Measurements from ENCODE around the gene PARP16.
"Not testable (repeated sequence)": the region's sequence is repeated elsewhere in the genome, so short reads cannot be mapped to it uniquely, and the experiment has no call there.

The PARP16 gene

GRCh38 chr15:65275728-65276126 lies 11.0 kb downstream of the PARP16 start:
- no peak for DNase-seq (ENCODE audit: low read depth)

GRCh38 chr15:65275104-65275727 lies 11.5 kb downstream of the PARP16 start:
- DNase-seq (ENCODE audit: low read depth) = no peak

- DNase-seq (ENCODE audit: low read depth) = not testable (repeated sequence)
These were observed 15.7 kb downstream of the PARP16 start for GRCh38 chr15:65270811-65271545.

DNA sequence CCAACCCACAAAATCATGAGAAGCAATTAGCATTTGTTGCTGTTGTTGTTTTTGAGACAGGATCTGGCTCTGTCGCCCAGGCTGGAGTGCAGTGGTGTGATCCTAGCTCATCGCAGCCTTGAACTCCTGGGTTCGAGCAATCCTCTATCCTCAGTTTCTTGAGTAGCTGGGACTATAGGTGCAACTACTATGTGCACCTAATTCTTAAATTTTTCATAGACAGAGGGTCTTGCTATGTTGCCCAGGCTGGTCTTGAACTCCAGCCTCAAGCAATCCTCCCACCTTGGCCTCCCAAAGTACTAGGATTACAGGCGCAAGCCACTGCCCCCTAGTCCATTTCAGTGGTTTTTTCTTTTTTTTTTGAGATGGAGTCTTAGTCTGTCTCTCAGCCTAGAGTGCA lies 18.3 kb downstream of the PARP16 start:
- DNase-seq (ENCODE audit: low read depth) = no peak

DNA sequence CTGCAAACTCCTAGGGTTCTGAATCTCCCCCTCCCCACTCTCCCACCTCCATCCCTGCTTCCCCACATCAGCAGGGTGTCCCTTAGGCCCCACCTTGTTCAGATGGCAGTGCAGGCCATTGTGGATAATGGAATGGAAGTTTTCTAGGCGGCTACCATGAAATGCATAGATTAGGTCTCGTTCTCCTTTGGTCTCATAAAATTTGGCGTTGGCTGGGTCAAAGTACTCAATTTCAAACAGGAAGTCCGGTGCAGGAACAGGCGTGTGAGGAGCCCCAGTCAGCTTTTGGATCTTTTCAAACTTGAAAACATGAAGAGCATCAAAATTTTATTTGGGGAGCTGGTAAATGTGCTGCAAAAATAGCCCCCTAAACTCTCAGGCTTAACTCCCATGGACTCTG lies 20.2 kb downstream of the PARP16 start:
- no peak for DNase-seq (ENCODE audit: low read depth)

DNA sequence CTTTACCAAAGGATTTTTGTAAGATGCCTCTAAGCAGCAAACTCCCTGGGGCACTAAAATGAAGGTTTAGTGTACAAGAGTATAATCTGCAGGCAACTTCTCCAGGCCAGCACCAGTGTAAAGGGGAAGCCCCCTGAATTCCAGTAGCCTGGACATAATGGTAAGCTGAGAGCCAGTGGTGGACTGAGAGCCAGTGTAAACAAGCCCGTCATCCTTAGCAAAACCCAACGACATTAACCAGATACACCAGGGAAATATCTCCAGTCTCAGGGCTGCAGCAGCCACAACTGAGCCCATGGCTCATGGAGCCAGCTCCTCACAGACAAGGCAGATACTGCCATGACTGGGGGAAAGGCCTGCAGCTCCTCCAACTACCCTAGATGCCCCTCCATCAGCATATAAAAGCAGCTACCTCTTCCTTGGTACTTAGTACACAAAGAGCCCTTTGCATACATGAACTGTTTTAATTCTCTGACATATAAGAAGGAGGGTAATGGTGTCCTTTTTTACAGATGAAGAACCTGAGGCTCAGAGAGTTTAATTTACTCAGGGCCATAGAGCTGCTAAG lies 21.7 kb downstream of the PARP16 start:
- no peak for DNase-seq (ENCODE audit: low read depth)

GRCh38 chr15:65263313-65263712 lies 23.4 kb downstream of the PARP16 start:
- DNase-seq (ENCODE audit: low read depth) = no peak

DNA sequence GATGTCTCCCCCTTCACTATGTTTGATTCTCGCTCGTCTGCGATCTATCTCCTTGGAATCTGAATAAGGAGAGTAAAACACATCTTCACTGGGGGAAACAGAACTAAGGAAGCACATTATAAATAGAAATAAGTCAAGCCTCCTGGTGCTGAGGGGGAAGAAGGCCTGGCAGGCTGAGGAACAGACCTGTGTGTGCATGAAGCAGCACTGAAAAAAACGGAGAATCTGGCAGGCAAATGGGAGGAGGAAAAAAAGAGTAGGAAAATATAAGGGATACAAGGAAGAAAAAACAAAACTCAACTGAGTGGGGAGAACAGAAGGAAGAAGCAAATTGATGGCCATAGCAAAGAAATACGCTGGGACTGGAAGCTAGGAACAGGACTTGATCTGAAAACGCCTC lies 25.7 kb downstream of the PARP16 start:
- DNase-seq (ENCODE audit: low read depth) = no peak

DNA sequence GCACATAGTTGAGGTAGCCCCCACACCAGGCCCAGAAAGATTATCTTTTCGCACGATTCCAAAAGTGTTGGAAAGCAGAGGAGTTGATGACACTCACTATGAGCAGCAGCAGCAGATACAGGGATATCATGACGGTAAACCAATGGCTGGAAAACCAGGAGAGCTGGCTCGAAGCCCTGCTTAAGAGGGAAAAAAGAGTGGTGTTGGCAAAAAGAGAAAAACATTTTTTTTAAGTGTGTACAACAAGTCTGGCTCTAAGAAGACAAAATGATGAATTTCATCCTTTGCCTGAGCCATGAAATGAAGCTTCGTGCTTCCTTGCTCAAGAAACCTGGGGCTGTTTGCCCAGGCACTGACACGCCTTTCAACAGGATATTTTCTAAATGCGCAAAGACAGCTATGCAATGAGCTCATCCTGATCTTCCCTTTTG lies 27.3 kb downstream of the PARP16 start:
- no peak for DNase-seq (ENCODE audit: low read depth)

DNA sequence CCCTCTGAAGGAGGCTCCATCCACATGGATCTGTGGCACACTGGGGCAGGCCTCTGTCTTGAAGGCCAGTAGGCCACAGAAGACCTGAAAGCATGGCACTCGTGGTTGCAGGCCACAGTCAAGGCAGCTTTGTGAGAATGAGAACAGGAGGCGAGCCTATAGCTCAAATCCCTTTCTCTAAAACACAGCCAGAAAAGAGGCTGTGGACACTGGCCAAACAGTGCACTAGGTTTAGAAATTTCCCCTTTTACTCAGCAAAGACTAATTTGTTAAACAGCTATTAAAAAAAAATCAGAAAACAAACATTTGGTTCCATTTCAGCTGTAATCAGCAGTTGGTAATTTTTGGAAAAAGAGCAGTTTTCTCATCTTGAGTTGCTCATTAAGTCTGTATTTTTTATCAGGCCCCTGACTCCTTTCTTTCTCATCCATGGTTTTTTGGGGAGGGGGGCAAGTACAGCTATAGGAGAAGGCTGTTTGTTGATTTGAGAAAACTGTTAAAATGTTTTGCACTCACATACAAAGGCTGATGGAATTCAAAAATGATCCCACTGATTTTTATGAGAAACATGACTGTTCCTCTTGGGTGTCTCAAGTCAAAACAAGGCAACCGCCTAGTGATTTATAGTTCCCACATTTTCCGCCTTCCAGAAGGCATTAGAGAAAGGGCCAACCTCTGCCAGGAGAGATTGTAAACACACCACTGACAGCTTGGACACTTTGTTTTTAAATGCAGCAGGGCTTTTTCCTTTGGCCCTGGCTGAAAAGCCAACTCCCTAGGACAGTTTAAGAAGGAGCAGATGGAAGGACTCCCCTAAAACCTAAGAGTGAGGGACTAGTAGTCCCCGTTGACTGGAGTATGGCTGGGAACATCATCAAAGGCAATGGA lies 28.1 kb downstream of the PARP16 start:
- DNase-seq (ENCODE audit: low read depth) = no peak

DNA sequence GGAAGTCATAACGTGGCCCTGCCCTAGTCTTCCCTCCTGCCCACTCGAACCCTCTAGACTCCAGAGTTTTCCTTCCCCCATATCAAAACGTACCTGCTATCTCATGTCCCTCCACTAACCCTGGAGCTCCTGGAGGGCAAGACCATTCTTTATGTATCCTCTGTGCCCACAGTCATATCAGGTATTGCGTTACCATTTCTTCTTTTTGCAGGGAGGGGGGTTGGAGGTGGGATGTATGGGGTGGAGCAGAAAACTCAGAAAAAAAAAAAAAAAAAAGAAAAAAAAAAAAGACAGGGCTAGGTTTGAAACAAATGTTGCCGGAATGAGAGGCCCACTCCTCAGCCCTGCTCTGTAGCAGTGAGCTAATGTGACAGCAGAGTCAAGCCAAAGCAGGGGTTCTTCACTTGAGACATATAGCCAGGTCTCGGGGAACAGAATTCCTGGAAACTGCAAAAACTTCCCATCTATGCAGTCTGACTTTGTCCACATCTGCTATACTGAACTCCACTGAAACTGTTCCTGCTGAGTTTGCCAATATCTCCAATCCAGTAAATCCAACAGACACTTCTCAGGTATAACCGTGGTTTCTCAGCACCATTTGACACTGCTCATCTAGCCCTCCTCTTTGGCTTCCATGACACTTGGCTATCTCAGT lies 31.1 kb downstream of the PARP16 start:
- DNase-seq (ENCODE audit: low read depth) = no peak

DNA sequence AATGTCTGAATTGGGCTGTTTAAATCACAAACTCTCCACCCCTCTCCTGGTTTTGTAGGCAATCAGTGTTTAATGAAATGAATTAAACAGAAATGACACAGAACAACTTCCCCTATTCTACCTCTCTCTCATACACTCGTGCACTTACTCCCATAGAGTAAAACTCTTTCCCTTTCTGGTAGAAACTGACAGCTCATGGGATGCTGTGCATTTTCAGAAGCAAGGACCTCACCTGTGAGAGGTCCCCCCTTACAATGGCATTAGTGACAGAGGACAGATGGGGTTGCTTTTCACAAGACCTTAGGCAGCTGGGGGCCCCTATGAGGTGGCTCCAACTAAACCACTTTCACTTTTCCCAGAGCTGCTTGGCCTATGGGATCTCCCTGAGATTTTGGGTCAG lies 31.9 kb downstream of the PARP16 start:
- no peak for DNase-seq (ENCODE audit: low read depth)

- no peak for DNase-seq (ENCODE audit: low read depth)
These were observed 32.3 kb downstream of the PARP16 start for GRCh38 chr15:65254356-65254755.

DNA sequence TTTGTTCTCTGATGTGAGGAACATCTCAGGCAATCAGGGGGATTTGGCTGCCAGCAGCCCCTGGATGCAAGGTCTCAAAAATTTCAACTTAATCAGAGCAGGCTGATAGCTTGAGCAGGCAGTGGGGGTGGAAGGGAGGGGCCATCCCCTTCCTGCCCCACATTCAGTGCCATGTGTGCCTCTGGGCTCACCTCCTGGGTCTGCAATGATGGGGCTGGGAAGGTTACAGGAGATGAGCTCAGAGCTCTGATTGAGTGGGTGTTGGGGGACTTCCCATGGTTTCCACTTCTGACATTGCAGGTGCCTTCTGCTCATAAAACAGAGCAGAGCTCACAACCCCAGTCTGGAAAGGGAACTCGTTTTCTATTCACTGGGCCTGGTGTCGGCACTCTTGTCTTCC lies 37.0 kb downstream of the PARP16 start:
- DNase-seq (ENCODE audit: low read depth) = no peak

GRCh38 chr15:65248511-65249255 lies 38.0 kb downstream of the PARP16 start:
- no peak for DNase-seq (ENCODE audit: low read depth)

- no peak for DNase-seq (ENCODE audit: low read depth)
These were observed 39.7 kb downstream of the PARP16 start for GRCh38 chr15:65246939-65247338.

GRCh38 chr15:65246026-65246714 lies 40.5 kb downstream of the PARP16 start:
- no peak for DNase-seq (ENCODE audit: low read depth)

DNA sequence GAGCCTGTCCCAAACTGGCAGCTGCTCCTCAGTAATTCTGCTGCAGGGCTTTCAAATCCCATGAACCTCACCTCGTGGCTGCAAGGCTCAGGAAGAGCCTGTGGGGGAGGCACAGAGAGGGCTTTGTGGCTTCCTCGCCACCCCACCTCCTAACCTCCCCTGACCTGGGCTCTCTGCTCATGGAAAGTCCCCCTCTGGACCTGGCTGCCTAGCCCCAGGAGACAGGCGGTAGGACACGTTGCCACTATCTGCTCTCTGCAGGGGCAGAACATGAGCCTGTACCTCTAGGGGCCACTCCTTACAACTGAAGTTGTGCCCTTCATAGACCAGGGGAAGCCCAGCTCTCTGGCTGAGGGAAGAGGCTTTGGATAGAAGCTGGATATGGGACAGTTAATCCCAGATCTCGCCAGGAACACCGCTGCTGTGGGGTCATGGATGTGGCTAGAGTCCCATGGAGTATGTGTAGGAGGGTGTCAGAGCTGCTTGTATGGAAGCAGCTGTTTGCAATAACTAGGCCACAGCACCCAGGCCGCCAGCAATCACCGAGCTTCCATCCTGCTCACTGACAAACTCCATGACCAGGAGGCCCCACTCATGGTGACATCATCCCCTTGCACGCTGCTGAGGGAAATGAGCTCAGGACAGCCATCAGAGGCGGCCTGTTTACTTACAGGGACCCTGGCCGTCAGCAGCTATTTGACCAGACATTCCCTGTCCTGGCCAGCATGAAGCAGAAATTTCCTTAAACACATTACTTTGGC lies 41.4 kb downstream of the PARP16 start:
- DNase-seq (ENCODE audit: low read depth) = no peak

DNA sequence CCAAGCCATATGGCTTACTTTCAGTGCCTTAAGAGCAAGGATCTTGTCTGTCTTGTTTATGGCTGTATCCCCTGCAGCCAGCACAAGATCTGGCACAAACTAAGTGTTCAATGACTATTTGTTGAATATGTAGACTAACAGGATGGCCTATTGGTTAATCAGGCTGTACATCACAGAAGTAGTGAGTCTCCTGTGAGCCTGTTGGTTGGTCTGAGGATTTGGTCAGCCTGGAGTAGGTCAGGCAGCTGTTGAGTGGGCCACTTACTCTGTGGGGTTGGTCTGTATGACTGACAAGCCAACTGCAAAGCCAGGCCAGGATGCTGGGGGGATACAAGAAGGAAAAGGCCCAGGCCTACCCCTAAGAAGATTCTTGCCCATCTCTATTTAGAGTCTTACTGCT lies 42.0 kb downstream of the PARP16 start:
- no peak for DNase-seq (ENCODE audit: low read depth)

DNA sequence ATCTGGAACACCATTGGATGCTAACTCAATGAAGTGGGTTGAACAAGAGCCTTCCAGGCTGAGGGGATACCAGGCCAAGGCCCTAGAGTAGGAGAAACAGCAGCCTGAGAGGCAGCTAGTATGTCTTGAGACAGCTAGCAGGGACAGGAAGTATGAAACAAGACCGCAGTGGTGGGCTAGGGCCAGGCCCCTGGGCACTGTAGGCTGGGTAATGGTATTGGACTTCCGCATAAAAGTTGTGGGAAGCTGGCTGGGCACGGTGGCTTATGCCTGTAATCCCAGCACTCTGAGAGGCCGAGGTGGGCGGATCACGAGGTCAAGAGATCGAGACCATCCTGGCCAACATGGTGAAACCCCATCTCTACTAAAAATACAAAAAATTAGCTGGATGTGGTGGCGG lies 50.2 kb downstream of the PARP16 start:
- not testable (repeated sequence) for DNase-seq (ENCODE audit: low read depth)
